Measurements from ENCODE around the gene PRND. TPM values are rescaled to one million over a fixed set of nuclear protein-coding genes. Genes with fewer than 3 reads are reported as not detected.
A peak's percentile ranks its signal among the peaks of the same experiment; 100 is the strongest.

PRND gene
- total RNA-seq, 1 donor from 2014 or later, result 371 TPM

GRCh38 chr20:4685923-4686221 is 35.8 kb upstream of the PRND start:
- DNase-seq (ENCODE audit: low spot score), result no peak
- Mint-ChIP-seq H3K4me3 (ENCODE audit: unreplicated experiment) (peak overlapping the region; percentile 80), H3K27ac (ENCODE audit: unreplicated experiment) (no peak overlapping the region), H3K27me3 (ENCODE audit: unreplicated experiment) (peaks cover 5% of the 10 kb centered on the region), H3K9me3 (ENCODE audit: unreplicated experiment) (no peaks in the 10 kb centered on the region), H3K36me3 (ENCODE audit: low read depth, unreplicated experiment) (peaks cover 3% of the 10 kb centered on the region), H3K4me1 (ENCODE audit: unreplicated experiment) (peaks cover 31% of the 10 kb centered on the region)
- TF ChIP-seq, protein P1, sequence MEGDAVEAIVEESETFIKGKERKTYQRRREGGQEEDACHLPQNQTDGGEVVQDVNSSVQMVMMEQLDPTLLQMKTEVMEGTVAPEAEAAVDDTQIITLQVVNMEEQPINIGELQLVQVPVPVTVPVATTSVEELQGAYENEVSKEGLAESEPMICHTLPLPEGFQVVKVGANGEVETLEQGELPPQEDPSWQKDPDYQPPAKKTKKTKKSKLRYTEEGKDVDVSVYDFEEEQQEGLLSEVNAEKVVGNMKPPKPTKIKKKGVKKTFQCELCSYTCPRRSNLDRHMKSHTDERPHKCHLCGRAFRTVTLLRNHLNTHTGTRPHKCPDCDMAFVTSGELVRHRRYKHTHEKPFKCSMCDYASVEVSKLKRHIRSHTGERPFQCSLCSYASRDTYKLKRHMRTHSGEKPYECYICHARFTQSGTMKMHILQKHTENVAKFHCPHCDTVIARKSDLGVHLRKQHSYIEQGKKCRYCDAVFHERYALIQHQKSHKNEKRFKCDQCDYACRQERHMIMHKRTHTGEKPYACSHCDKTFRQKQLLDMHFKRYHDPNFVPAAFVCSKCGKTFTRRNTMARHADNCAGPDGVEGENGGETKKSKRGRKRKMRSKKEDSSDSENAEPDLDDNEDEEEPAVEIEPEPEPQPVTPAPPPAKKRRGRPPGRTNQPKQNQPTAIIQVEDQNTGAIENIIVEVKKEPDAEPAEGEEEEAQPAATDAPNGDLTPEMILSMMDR (IDR thresholded peaks at IDR 0.05; ENCODE audit: unreplicated experiment), result no peak

- TF ChIP-seq, protein P1 (IDR thresholded peaks at IDR 0.05; ENCODE audit: unreplicated experiment), result no peak
Measured at GRCh38 chr20:4688305-4688704, 33.4 kb upstream of the PRND start.

GRCh38 chr20:4689220-4689619 is 32.5 kb upstream of the PRND start:
- TF ChIP-seq, protein P1 (IDR thresholded peaks at IDR 0.05; ENCODE audit: unreplicated experiment), result no peak
- H3K27ac Mint-ChIP-seq (ENCODE audit: unreplicated experiment), result no peak overlapping the region

More at GRCh38 chr20:4688305-4688704, 33.4 kb upstream of the PRND start:
- Mint-ChIP-seq H3K4me3 (ENCODE audit: unreplicated experiment) (peak overlapping the region; percentile 80), H3K9me3 (ENCODE audit: unreplicated experiment) (no peaks in the 10 kb centered on the region), H3K27ac (ENCODE audit: unreplicated experiment) (no peak overlapping the region), H3K27me3 (ENCODE audit: unreplicated experiment) (peaks cover 5% of the 10 kb centered on the region), H3K36me3 (ENCODE audit: low read depth, unreplicated experiment) (peaks cover 9% of the 10 kb centered on the region), H3K4me1 (ENCODE audit: unreplicated experiment) (peaks cover 39% of the 10 kb centered on the region)
- DNase-seq (ENCODE audit: low spot score), result no peak

GRCh38 chr20:4691753-4692152 is 30.0 kb upstream of the PRND start:
- Mint-ChIP-seq H3K36me3 (ENCODE audit: low read depth, unreplicated experiment) (peaks cover 9% of the 10 kb centered on the region), H3K9me3 (ENCODE audit: unreplicated experiment) (no peaks in the 10 kb centered on the region), H3K4me1 (ENCODE audit: unreplicated experiment) (peaks cover 36% of the 10 kb centered on the region), H3K27ac (ENCODE audit: unreplicated experiment) (no peak overlapping the region), H3K27me3 (ENCODE audit: unreplicated experiment) (peaks cover 5% of the 10 kb centered on the region), H3K4me3 (ENCODE audit: unreplicated experiment) (peak overlapping the region; percentile 1)
- no peak for DNase-seq (ENCODE audit: low spot score)
- TF ChIP-seq, protein P1 (IDR thresholded peaks at IDR 0.05; ENCODE audit: unreplicated experiment), result no peak

More at GRCh38 chr20:4689220-4689619, 32.5 kb upstream of the PRND start:
- no peaks in the 10 kb centered on the region for H3K9me3 Mint-ChIP-seq (ENCODE audit: unreplicated experiment)
- peaks cover 12% of the 10 kb centered on the region for H3K36me3 Mint-ChIP-seq (ENCODE audit: low read depth, unreplicated experiment)
- no peak for DNase-seq (ENCODE audit: low spot score)
- peaks cover 5% of the 10 kb centered on the region for H3K27me3 Mint-ChIP-seq (ENCODE audit: unreplicated experiment)
- H3K4me1 Mint-ChIP-seq (ENCODE audit: unreplicated experiment), result peaks cover 39% of the 10 kb centered on the region
- peak overlapping the region; percentile 11 for H3K4me3 Mint-ChIP-seq (ENCODE audit: unreplicated experiment)

GRCh38 chr20:4694076-4694475 is 27.6 kb upstream of the PRND start:
- no peaks in the 10 kb centered on the region for H3K27me3 Mint-ChIP-seq (ENCODE audit: unreplicated experiment)
- H3K27ac Mint-ChIP-seq (ENCODE audit: unreplicated experiment), result no peak overlapping the region
- TF ChIP-seq, protein P1 (IDR thresholded peaks at IDR 0.05; ENCODE audit: unreplicated experiment), result no peak
- H3K4me1 Mint-ChIP-seq (ENCODE audit: unreplicated experiment), result peaks cover 22% of the 10 kb centered on the region
- no peaks in the 10 kb centered on the region for H3K9me3 Mint-ChIP-seq (ENCODE audit: unreplicated experiment)
- H3K36me3 Mint-ChIP-seq (ENCODE audit: low read depth, unreplicated experiment), result peaks cover 12% of the 10 kb centered on the region
- no peak for DNase-seq (ENCODE audit: low spot score)
- H3K4me3 Mint-ChIP-seq (ENCODE audit: unreplicated experiment), result no peak overlapping the region
